ENCODE measurements around the gene ZNF292.
A peak's percentile ranks its signal among the peaks of the same experiment; 100 is the strongest.
"Not testable (repeated sequence)": the region's sequence is repeated elsewhere in the genome, so short reads cannot be mapped to it uniquely, and the experiment has no call there.

ZNF292 gene

DNA sequence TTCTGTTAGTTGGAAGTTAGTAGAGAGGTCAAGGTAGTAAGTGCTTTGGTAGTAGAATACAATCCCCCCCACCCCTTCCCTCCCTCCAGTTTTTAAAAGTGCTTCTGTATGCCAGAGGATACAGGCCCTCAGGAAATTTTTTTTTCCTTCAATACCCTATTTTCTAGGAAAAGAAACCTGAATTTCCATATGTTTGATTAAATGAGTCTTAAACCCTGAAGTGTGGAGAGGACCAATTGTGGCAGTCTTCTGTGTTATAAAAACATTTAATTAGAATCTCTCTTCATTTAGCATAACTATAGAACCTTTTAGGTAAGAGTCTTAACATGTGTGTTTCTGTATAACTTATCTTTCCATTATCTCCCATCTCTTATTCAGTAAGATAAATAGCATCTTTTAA is 59.5 kb downstream of the ZNF292 start:
- no peak for DNase-seq (ENCODE audit: low spot score)

DNA sequence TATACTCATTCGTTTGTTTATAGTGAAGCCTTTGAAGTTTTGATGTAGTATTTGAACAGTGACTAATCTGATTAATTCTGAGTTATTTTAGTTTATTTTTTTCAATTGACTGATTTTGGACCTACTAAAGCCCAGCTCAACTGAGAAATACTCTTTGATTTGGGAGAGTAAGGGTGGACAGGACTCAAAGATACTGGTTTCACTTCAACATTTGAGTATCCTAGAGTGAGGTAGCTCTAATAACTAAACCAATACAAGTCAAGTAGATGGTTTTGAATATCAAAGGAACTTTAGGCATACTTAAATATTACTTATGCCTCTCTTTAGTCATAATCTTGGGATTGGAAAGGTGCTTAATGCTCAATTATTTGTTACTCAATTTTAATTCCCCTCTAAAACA is 65.6 kb downstream of the ZNF292 start:
- no peak for DNase-seq (ENCODE audit: low spot score)

DNA sequence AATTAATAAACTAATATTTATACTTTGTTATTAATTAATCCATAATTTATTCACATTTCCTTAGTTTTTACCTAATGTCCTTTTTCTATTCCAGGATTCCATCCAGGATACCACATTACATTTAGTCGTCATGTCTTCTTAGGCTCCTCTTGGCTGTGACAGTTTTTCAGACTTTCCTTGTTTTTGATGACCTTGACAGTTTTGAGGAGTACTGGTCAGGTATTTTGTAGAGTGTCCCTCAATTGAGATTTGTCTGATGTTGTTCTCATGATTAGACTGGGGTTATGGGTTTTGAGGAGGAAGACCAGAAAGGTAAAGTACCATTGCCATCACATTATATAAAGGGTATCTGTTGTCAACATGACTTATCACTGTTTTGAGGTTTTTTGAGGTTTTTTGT is 67.3 kb downstream of the ZNF292 start:
- no peak for DNase-seq (ENCODE audit: low spot score)

DNA sequence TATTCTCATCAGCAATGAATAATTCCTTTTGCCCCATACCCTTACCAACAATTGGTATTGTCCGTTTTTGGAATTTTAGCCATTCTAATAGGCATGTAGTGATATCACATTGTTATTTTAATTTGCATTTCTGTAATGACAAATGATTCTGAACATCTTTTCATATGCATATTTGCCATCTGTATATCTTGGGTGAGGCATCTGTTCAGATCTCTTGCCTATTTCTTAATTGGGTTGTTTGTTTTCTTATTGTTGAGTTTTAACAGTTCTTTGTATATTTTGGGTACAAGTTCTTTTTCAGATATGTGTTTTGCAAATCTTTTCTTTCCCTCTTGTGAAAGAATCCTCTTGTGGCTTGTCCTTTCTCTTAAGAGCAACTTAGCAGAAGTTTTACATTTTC is 69.6 kb downstream of the ZNF292 start:
- no peak for DNase-seq (ENCODE audit: low spot score)

DNA sequence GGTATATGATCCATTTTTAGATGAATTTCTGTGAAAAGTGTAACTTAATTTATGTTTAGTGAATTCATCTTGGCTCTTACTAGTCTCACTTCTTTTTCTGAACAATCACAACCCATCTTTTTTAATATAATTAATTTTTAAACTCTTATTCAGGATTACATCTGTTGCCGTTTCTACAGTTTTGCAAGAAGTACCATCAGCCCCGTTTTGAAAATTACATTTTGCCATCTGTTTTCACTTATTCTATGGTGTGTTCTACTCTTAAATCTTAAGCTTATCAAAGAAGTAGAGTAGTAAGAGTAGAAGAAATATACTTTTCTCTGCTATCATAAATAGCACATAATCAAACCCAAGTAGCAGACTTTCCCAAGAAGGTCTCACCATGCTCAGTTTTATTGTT is 70.1 kb downstream of the ZNF292 start:
- no peak for DNase-seq (ENCODE audit: low spot score)

DNA sequence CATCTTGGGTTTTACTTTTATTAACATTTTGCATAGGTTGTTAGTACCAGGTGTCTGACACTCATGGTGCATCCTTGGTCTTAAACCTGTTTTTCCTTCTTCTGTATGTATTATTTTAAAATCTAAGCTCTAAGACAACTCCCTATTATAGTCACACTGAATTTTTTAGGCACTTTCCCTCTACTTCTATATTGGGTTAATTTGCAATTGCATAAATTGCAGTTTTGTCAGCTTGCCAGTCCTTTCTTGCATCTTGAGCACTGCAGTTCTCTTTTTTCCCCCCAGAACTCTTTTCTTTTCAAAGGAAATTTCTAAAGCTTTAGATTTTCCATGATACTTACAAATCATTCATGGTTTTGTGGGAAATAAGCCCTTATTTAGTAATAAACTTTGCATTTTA is 70.6 kb downstream of the ZNF292 start:
- no peak for DNase-seq (ENCODE audit: low spot score)

DNA sequence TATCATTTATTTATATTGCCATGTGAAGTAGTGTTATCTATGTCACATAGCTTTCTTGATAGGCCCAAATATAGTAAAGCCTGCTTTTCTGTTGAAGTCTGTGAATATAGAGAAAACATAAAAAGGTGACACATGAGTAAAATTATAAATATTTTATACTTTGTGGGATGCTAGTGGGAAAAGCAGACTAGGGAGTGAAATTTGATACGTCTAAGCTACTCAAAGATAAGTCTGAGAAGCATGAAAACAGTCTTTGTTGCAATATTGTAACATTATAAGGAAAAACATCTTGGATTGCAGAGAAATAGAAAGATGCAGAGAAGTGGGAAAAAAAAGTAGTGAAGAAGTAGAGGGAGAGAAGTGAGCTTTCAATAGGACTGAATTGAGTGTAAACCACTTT is 75.4 kb downstream of the ZNF292 start:
- peak; percentile 6 for DNase-seq (ENCODE audit: low spot score)

DNA sequence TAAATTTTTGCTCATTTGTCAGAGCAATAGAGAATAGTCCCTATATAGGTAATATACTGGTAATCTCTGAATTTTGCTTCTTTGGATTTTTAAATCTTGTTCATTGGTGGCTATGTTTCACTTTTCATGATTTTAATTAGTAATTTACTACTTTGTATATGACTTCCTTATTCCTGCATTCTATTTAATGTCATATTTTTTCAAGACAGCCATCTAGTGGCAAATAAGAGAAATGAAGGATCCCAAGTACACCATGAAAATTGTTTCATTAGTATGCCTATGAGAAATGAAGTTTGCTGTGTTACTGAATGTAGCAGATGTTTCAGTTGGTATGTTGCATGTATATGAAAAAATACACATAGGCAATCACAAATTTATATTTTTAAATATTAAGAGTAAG is 82.4 kb downstream of the ZNF292 start:
- DNase-seq (ENCODE audit: low spot score): peak; percentile 20

DNA sequence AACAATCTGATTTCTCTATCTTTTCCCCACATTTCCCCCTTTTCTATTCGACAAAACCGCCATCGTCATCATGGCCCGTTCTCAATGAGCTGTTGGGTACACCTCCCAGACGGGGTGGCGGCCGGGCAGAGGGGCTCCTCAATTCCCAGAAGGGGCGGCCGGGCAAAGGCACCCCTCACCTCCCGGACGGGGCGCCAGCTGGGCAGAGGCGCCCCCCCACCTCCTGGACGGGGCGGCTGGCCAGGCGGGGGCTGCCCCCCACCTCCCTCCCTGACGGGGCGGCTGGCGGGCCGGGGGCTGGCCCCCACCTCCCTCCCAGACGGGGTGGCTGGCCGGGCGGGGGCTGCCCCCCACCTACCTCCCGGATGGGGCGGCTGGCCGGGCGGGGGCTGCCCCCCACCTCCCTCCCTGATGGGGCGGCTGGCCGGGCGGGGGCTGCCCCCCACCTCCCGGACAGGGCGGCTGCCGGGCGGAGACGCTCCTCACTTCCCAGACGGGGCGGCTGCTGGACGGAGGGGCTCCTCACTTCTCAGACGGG is 83.8 kb downstream of the ZNF292 start:
- DNase-seq (ENCODE audit: low spot score): not testable (repeated sequence)

DNA sequence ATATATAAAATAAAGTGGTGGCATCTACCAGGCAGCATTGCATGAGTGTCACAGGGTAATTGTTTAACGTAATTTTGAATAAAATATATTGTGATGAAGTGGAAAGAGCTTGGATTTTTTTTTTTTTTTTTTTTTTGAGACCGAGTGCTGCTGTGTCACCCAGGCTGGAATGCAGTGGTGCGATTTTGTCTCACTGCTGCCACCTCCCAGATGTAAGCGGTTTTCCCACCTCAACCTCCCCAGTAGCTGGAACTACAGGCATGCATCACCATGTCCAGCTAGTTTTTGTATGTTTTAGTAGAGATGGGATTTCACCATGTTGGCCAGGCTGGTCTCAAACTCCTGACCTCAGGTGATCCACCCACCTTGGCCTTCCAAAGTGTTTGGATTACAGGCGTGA is 85.9 kb downstream of the ZNF292 start:
- no peak for DNase-seq (ENCODE audit: low spot score)

DNA sequence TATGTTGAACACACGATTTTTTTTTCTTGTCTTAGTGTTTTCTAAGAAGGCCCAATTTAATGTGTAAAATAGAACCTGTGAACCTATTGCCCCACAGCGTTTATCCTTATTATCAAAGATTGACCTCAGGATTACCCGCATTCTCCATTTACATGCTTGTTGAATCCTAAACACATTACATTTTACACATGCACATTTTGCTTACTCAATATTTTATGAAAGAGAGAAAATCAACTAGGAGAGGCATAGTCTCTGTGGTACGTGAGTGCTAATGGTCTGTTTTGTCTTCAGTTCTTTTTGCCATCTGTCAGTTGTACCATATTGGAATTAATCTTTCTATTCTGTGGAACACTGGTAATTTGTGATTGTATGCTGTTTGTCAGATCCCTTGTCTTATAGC is 86.9 kb downstream of the ZNF292 start:
- no peak for DNase-seq (ENCODE audit: low spot score)

DNA sequence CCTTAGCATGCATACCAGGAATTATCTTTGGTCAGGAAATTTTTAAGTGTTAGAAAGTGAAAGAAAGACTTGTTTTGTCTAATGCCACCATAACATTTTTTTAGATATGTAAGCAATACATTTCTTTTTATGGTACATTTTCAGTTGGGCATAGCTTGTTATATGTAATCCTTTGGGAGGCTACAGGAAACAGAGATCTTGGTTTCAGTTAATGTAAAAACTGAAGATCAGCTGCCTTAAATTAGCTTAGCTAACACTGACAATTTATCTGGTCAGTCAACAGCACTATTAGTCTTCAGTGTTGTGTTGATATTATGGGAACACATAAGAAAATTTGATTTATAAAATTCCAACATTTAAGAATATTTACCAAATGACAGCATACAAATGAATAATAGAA is 88.4 kb downstream of the ZNF292 start:
- peak; percentile 4 for DNase-seq (ENCODE audit: low spot score)

DNA sequence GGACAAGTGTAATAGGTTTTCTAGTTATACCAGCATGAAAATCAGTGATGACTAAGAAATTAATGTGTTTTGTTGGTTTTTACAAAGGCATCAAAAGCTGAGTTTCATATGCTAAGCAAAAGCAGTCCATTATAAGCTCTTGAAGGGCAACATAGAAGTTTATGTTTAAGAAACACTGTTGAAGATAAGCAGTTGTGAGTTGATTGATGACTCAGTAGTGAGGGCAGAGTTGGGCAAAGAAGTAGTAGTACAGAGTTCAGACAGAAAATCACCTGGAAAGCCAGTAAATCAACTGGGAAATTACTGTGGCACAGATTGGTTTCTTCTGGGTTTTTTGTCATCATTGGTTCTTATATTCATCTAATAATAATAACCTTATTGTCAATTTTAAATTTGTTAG is 89.0 kb downstream of the ZNF292 start:
- DNase-seq (ENCODE audit: low spot score): peak; percentile 2

DNA sequence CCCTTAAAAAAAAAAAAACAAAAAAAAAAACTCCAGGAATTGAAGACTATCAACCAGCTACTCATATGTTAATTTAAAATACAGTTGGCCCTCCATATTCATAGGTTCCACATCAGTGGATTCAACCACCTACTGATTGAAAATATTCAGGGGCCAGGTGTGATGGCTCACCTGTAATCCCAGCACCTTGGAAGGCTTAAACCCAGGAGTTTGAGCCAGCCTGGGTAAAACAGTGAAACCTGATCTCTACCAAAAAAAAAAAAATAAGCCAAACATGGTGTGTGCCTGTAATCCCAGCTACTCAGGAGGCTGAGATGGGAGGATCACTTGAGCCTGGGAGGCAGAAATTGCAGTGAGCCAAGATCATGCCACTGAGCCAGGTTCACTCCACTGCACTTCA is 94.7 kb downstream of the ZNF292 start:
- no peak for DNase-seq (ENCODE audit: low spot score)

DNA sequence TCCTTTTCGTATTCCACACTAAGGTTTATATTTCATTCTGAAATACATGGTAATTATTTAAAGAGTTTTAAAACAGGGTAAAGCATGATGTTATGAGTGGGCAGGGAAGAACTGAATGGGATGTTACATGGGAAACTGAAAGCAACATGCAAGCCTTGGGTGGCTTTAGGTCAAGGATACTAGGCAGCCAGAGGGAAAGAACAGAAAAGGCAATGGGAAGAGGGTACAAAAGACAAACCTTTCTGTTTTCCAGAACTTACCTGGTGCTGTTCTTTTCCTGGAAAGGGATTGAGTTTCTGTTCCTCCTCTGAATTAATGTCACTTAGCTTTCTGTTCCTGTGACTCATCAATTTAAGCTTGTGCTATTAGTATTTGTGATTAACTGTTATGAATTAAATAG is 95.9 kb downstream of the ZNF292 start:
- DNase-seq (ENCODE audit: low spot score): no peak

DNA sequence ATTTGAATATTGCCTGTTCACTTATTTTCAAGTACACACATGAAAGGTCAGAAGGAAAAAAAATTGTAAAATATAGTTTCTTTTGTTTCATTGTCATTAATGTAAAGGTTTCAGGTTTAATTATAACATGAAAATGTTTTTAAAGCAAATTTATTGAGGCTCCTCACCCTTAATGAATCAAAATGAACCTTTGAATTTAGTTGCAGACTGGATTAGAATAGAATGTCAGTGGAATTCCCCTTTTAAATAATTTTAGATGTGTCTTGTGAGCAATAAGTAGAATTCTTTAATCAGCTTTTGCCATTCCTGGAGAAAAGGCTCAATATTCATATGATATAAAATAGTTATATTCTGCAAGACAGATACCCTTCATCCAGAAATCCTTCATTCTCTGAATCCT is 96.4 kb downstream of the ZNF292 start:
- DNase-seq (ENCODE audit: low spot score): no peak

DNA sequence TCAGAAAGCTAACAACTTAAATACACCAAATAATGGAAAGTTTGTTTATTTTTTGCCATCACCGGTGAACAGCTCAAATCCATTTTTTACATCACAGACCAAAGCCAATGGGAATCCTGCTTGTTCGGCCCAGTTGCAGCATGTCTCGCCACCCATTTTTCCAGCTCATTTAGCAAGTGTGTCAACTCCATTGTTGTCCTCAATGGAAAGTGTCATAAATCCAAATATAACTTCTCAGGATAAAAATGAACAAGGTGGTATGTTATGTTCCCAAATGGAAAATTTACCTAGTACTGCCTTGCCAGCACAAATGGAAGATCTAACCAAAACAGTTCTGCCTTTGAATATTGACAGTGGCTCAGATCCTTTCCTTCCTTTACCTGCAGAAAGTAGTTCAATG is 101.7 kb downstream of the ZNF292 start:
- no peak for DNase-seq (ENCODE audit: low spot score)

DNA sequence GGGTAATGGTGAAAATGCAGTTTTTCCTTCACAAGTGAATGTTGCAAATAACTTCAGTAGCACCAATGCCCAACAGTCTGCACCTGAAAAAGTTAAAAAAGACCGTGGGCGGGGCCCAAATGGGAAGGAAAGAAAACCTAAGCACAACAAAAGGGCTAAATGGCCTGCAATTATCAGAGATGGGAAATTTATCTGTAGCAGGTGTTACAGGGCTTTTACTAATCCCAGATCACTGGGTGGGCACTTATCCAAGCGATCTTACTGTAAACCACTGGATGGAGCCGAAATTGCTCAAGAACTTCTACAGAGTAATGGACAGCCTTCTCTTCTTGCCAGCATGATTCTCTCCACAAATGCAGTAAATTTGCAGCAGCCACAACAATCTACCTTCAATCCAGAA is 102.2 kb downstream of the ZNF292 start:
- DNase-seq (ENCODE audit: low spot score): no peak

DNA sequence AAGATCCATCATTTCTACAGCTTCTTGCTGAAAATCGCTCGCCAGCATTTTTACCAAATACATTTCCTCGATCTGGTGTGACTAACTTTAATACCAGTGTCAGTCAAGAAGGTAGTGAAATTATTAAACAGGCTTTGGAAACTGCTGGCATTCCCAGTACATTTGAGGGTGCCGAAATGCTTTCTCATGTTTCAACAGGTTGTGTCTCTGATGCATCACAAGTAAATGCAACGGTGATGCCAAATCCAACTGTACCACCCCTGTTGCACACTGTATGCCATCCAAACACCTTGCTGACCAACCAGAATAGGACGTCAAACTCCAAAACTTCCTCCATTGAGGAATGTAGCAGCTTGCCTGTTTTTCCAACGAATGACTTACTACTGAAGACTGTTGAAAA is 102.6 kb downstream of the ZNF292 start:
- no peak for DNase-seq (ENCODE audit: low spot score)

DNA sequence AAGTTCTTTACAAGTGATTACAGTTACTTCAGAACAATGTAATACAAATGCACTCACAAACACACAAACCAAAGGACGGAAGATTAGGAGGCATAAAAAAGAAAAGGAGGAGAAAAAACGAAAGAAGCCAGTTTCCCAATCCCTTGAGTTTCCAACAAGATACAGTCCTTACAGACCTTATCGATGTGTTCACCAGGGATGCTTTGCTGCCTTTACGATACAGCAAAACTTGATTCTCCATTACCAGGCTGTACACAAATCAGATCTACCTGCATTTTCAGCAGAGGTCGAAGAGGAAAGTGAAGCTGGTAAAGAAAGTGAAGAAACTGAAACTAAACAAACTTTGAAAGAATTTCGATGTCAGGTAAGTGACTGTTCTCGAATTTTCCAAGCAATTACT is 104.4 kb downstream of the ZNF292 start:
- no peak for DNase-seq (ENCODE audit: low spot score)

DNA sequence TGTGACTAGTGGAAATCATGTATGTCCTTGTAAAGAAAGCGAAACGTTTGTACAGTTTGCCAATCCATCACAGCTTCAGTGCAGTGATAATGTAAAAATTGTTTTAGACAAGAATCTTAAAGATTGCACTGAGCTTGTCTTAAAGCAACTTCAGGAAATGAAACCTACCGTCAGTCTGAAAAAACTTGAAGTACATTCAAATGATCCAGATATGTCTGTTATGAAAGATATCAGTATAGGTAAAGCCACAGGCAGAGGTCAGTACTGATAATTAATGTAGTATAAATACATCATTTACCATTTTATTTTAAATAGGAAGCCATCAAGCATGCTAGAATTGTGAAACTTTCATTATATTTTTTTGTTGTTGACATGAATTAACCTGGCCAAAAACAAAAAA is 106.2 kb downstream of the ZNF292 start:
- no peak for DNase-seq (ENCODE audit: low spot score)

DNA sequence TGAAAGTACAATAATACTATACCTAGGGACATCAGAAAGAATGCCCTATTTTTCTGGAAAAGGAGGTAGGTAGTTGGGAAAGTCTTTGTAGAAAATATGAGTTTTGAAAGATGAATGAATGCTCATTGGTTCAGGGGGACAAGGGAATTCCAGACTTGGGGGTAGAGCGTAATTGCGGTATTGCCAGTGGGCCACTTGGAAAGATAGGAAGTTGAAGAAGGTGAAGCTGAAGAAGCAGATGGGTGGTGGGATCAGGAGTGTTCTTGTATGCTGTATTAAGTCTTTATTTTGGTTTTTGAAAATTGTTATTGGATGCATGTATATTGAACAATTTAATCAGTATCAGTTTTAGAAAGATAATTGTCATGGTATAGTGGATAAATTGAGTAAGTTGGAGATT is 109.1 kb downstream of the ZNF292 start:
- no peak for DNase-seq (ENCODE audit: low spot score)

DNA sequence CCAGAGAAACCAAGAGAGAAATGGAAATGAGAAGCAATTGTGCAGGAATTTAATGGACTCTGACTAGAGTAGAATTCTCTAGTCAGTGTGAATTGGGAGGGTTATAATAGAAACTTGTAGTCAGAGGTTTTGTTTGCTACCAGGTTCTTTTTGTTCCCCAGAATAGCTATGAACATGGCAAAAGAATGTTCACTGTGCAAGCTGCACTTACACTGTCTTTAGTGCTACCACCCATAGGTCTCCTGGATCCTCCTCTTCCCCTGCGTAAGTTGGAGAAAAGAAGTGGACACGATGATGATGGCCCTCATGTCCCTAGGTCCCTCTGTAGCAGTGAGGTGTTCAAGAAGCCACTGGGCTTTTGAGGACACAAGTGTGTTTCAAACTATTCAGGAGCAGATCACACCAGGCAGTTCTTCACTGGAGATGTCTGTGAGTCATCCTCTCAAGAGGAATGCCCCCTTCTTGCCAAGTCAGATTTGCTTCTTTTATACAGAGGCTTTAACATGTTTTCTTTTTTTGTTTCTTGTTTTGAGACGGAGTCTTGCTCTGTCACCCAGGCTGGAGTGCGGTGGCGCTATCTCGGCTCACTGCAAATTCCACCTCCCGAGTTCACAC is 119.4 kb downstream of the ZNF292 start:
- peak; percentile 20 for DNase-seq (ENCODE audit: low spot score)

DNA sequence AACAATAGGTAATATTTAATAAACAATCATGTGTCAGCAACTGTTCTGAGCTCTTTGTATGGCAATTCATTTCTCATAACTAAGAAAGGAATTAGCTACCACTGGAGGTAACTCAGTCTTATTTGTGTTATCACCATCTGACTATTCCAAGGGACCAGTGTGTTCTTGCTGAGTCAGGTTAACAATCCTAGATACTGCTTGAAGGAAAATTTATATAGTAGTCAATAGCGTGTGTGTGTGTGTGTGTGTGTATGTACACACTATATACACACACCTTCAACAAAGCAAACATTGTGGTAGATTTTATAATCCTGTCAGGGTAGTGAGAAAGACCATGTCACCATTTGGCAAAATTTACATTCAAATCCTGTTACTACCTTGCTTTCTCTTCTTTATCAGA is 121.3 kb downstream of the ZNF292 start:
- DNase-seq (ENCODE audit: low spot score): no peak

DNA sequence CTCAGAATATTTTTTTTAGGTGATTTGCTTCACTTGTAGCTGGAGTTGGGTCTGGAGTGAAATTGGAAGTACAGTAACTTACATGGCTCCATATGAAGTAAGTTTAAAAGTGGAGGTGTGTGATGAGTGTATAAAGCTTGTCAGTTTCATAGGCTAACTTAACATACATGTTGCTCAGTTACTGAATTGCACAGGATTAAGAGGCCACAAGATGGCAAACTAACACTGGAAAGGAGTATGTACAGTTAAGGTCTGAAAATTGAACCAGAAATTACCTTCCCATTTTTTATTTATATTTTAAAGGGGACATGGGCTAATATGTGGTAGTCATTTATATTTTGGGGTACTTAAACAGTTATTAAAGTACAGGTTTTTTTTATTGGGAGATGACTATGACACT is 121.8 kb downstream of the ZNF292 start:
- DNase-seq (ENCODE audit: low spot score): no peak

All from COLO829 (cell line).